Measurements from ENCODE around the gene CES4A. TPM values are rescaled to one million over a fixed set of nuclear protein-coding genes. Genes with fewer than 3 reads are reported as not detected.

The CES4A gene
- total and polyA plus RNA-seq, 2 of the 13 experiments (the other 11 are each of a cell fraction or from before 2014, with no cell fraction given), result 0.09 to 0.17 TPM

GRCh38 chr16:67028696-67029253, 40.4 kb downstream of the CES4A start, which contains the start of gene CBFB (continued):
- peak; percentile 84 for TF ChIP-seq ZBTB43 (CRISPR knock-in tag; conservative IDR thresholded peaks at IDR 0.05)
- 0 out of 2 replicates have a peak, but pooled peaks have one; percentile 23 for TF ChIP-seq MEIS1 (CRISPR knock-in tag; IDR thresholded peaks at IDR 0.05; ENCODE audit: borderline replicate concordance)
- TF ChIP-seq ZNF691 (CRISPR knock-in tag; IDR thresholded peaks at IDR 0.05; ENCODE audit: borderline replicate concordance, low read depth), result no peak
- TF ChIP-seq SALL2 (CRISPR knock-in tag; IDR thresholded peaks at IDR 0.05), result peak; percentile 95
- no peak; the same call in 1 of the 2 replicates for TF ChIP-seq ZNF800 (CRISPR knock-in tag; IDR thresholded peaks at IDR 0.05)
- TF ChIP-seq SP4 (CRISPR knock-in tag; IDR thresholded peaks at IDR 0.05), result 0 out of 2 replicates have a peak, but pooled peaks have one; percentile 52
- TF ChIP-seq ZNF317 (CRISPR knock-in tag; IDR thresholded peaks at IDR 0.05), result peak; percentile 93
- TF ChIP-seq KDM5A (IDR thresholded peaks at IDR 0.05; ENCODE audit: borderline replicate concordance, low read length), result peak; percentile 41; the same call in 1 of the 2 replicates
- TF ChIP-seq ZNF282 (IDR thresholded peaks at IDR 0.05; ENCODE audit: partially characterized antibody), result no peak
- TF ChIP-seq RNF2 (conservative IDR thresholded peaks at IDR 0.05; ENCODE audit: low read depth), result peak; percentile 63; the same call in 1 of the 2 replicates
- TF ChIP-seq STAT5B (CRISPR knock-in tag; IDR thresholded peaks at IDR 0.05), result peak; percentile 86; the same call in 1 of the 2 replicates
- TF ChIP-seq ZNF362 (CRISPR knock-in tag; IDR thresholded peaks at IDR 0.05; ENCODE audit: borderline replicate concordance), result peak; percentile 27; the same call in 1 of the 2 replicates
- no peak for TF ChIP-seq ZNF83 (CRISPR knock-in tag; IDR thresholded peaks at IDR 0.05; ENCODE audit: borderline replicate concordance)
- TF ChIP-seq NFKB2 (CRISPR knock-in tag; IDR thresholded peaks at IDR 0.05; ENCODE audit: borderline replicate concordance), result peak; percentile 94; the same call in 1 of the 2 replicates
- TF ChIP-seq ZMAT3 (CRISPR knock-in tag; conservative IDR thresholded peaks at IDR 0.05), result 0 out of 2 replicates have a peak, but pooled peaks have one; percentile 45
- TF ChIP-seq ZNF570 (CRISPR knock-in tag; IDR thresholded peaks at IDR 0.05; ENCODE audit: borderline replicate concordance), result peak; percentile 6; the same call in 1 of the 2 replicates
- TF ChIP-seq ZFP37 (CRISPR knock-in tag; IDR thresholded peaks at IDR 0.05; ENCODE audit: borderline replicate concordance), result no peak
- no peak for TF ChIP-seq NFRKB (IDR thresholded peaks at IDR 0.05)
- TF ChIP-seq EED (CRISPR knock-in tag; IDR thresholded peaks at IDR 0.05), result peak; percentile 17; the same call in 1 of the 2 replicates
- TF ChIP-seq ZNF510 (CRISPR knock-in tag; IDR thresholded peaks at IDR 0.05; ENCODE audit: low read depth), result peak; percentile 79
- TF ChIP-seq THAP9 (CRISPR knock-in tag; IDR thresholded peaks at IDR 0.05; ENCODE audit: borderline replicate concordance), result peak; percentile 78; the same call in 1 of the 2 replicates
